Chondrocyte (in vitro differentiated cells): ENCODE results near the gene PACSIN1. TPM values are rescaled to one million over a fixed set of nuclear protein-coding genes. Genes with fewer than 3 reads are reported as not detected.

ENCODE experiments used
- DNase-seq: peaks from one replicate; pipeline ENCODE4 v3.0.0; 2021; ENCODE audit warnings: mixed read lengths, low spot score
- H3K27ac Mint-ChIP-seq: one replicate; pipeline ENCODE4 v1.8.0; 2021; ENCODE audit warnings: mild to moderate bottlenecking, moderate library complexity, mixed read lengths; ENCODE audit not compliant: unreplicated experiment
- H3K27me3 Mint-ChIP-seq: 2 replicates; pipeline ENCODE4 v1.8.0; 2021; ENCODE audit warnings: low read depth, mixed read lengths
- H3K36me3 Mint-ChIP-seq: 2 replicates; pipeline ENCODE4 v1.8.0; 2021; ENCODE audit warnings: low read depth, mixed read lengths
- H3K4me1 Mint-ChIP-seq: 2 replicates; pipeline ENCODE4 v1.8.0; 2021; ENCODE audit warnings: low read depth, mild to moderate bottlenecking, mixed read lengths
- H3K4me3 Mint-ChIP-seq: one replicate; pipeline ENCODE4 v1.8.0; 2021; ENCODE audit warnings: mild to moderate bottlenecking, moderate library complexity, mixed read lengths; ENCODE audit not compliant: unreplicated experiment
- H3K9me3 Mint-ChIP-seq: 2 replicates; pipeline ENCODE4 v1.8.0; 2021; ENCODE audit warnings: low read depth, mixed read lengths
- total RNA-seq: library from RNA; stranded (reverse); gene quantifications from 3 replicates; pipeline ENCODE4 v1.2.1, GENCODE V29; 2021
- TF ChIP-seq, protein P1 (sequence below): fragments of 200-600 bp; sonication (generic); IDR thresholded peaks from 2 replicates; pipeline ENCODE4 v1.5.0; 2021; ENCODE audit warnings: antibody characterized with exemption, mild to moderate bottlenecking, moderate library complexity

PACSIN1 gene
- total RNA-seq, 1 donor from 2014 or later = 0.15 TPM

GRCh38 chr6:34463849-34464248 lies 2.0 kb upstream of the PACSIN1 start:
- Mint-ChIP-seq H3K27me3 (peaks cover 14% of the 10 kb centered on the region), H3K27ac (no peak overlapping the region), H3K4me3 (no peak overlapping the region), H3K9me3 (no peaks in the 10 kb centered on the region), H3K4me1 (peaks cover 6% of the 10 kb centered on the region), H3K36me3 (no peaks in the 10 kb centered on the region)
- TF ChIP-seq, protein P1, sequence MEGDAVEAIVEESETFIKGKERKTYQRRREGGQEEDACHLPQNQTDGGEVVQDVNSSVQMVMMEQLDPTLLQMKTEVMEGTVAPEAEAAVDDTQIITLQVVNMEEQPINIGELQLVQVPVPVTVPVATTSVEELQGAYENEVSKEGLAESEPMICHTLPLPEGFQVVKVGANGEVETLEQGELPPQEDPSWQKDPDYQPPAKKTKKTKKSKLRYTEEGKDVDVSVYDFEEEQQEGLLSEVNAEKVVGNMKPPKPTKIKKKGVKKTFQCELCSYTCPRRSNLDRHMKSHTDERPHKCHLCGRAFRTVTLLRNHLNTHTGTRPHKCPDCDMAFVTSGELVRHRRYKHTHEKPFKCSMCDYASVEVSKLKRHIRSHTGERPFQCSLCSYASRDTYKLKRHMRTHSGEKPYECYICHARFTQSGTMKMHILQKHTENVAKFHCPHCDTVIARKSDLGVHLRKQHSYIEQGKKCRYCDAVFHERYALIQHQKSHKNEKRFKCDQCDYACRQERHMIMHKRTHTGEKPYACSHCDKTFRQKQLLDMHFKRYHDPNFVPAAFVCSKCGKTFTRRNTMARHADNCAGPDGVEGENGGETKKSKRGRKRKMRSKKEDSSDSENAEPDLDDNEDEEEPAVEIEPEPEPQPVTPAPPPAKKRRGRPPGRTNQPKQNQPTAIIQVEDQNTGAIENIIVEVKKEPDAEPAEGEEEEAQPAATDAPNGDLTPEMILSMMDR = no peak
- no peak for DNase-seq

- DNase-seq = no peak
- Mint-ChIP-seq H3K27me3 (peaks cover 14% of the 10 kb centered on the region), H3K4me3 (peak overlapping the region; percentile 51), H3K4me1 (peaks cover 6% of the 10 kb centered on the region), H3K36me3 (no peaks in the 10 kb centered on the region), H3K27ac (no peak overlapping the region), H3K9me3 (no peaks in the 10 kb centered on the region)
- TF ChIP-seq, protein P1 = no peak
Observed at GRCh38 chr6:34466242-34467185, 638 bp downstream of the PACSIN1 start.

- DNase-seq = no peak
- Mint-ChIP-seq H3K9me3 (no peaks in the 10 kb centered on the region), H3K27me3 (peaks cover 17% of the 10 kb centered on the region), H3K4me3 (no peak overlapping the region), H3K27ac (no peak overlapping the region), H3K4me1 (peaks cover 6% of the 10 kb centered on the region), H3K36me3 (no peaks in the 10 kb centered on the region)
- TF ChIP-seq, protein P1 = no peak
Observed at GRCh38 chr6:34468378-34468892, 2.6 kb downstream of the PACSIN1 start.

GRCh38 chr6:34469499-34469898 lies 3.6 kb downstream of the PACSIN1 start:
- H3K4me1 Mint-ChIP-seq = peaks cover 6% of the 10 kb centered on the region
- no peak overlapping the region for H3K27ac Mint-ChIP-seq
- peaks cover 3% of the 10 kb centered on the region for H3K36me3 Mint-ChIP-seq
- H3K4me3 Mint-ChIP-seq = no peak overlapping the region
- no peak for DNase-seq
- H3K9me3 Mint-ChIP-seq = peaks cover 9% of the 10 kb centered on the region
- TF ChIP-seq, protein P1 = no peak
- peaks cover 11% of the 10 kb centered on the region for H3K27me3 Mint-ChIP-seq

DNA sequence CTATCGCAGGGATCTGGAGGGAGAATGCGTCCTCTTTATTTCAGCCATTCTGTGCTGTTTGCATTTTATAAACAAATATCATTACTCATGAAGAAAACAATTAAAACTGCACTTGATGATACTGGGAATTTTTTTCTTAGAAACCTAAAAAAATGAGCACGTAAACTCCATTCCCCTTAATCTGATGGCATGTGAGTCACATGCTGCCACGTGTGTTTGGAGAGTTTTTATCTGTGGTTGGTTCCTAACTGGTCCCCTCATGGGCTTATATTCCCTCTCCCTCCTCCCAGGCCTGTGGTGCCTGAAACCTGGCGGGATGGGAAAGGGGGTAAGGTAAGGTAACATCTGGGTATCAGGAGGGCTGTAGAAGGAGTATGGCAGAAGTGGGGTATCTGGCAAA lies 6.5 kb downstream of the PACSIN1 start:
- Mint-ChIP-seq H3K27me3 (peaks cover 5% of the 10 kb centered on the region), H3K4me1 (no peaks in the 10 kb centered on the region), H3K36me3 (peaks cover 3% of the 10 kb centered on the region), H3K27ac (no peak overlapping the region), H3K9me3 (peaks cover 9% of the 10 kb centered on the region), H3K4me3 (no peak overlapping the region)
- TF ChIP-seq, protein P1 = no peak
- DNase-seq = no peak
